Left lung (tissue), 10 donors: ENCODE measurements around the gene CMPK2. TPM values are rescaled to one million over a fixed set of nuclear protein-coding genes. Genes with fewer than 3 reads are reported as not detected.
A peak's percentile ranks its signal among the peaks of the same experiment; 100 is the strongest.
"Not testable (repeated sequence)": the region's sequence is repeated elsewhere in the genome, so short reads cannot be mapped to it uniquely, and the experiment has no call there.

Source experiments
- ATAC-seq: fragments of 200-7000 bp; cut with Tn5 transposase; one replicate; pipeline ENCODE4 v1.9.1; 2020; ENCODE audit warnings: moderate library complexity
- DNase-seq, 4 donors: peaks; one replicate each; pipeline ENCODE4 v3.0.0-alpha.2; 2013 to 2020
- H3K27ac ChIP-seq, 2 donors: fragments of 200-600 bp; sonication (generic) in 1 of 2; one replicate each; pipeline versions ENCODE4 v1.5.0 to v1.8.0; 2020 to 2021
- H3K27me3 ChIP-seq, 2 donors: fragments of 200-600 bp; sonication (generic) in 1 of 2; one replicate each; pipeline versions ENCODE4 v1.5.0 to v1.8.0; 2020 to 2021
- H3K36me3 ChIP-seq, 2 donors: fragments of 200-600 bp; sonication (generic) in 1 of 2; one replicate each; pipeline versions ENCODE4 v1.5.0 to v1.8.0; 2020 to 2021
- H3K4me1 ChIP-seq, 2 donors: fragments of 200-600 bp; one replicate each; pipeline ENCODE4 v1.8.0; 2021
- H3K4me3 ChIP-seq, 2 donors: fragments of 200-600 bp; sonication (generic) in 1 of 2; one replicate each; pipeline versions ENCODE4 v1.5.0 to v1.8.0; 2020 to 2021; ENCODE audit warnings: mild to moderate bottlenecking in 1 of 2
- H3K9me3 ChIP-seq, 2 donors: fragments of 200-600 bp; sonication (generic) in 1 of 2; one replicate each; pipeline versions ENCODE4 v1.5.0 to v1.8.0; 2020 to 2021
- CTCF ChIP-seq, 2 donors: fragments of 200-600 bp; sonication (generic) in 1 of 2; IDR thresholded peaks; one replicate each; pipeline versions ENCODE4 v1.5.0 to v1.8.0; 2021; ENCODE audit warnings: antibody characterized with exemption in 2 of 2
- intact Hi-C, 2 donors: fragments of 100-400 bp; cut with DNase I; formaldehyde crosslinking; loops; one replicate each; pipeline versions ENCODE4 v1.11.2 to v1.14.2; 2022
- polyA plus RNA-seq, 6 donors: library from polyadenylated mRNA; unstranded; fragments of 120-200 nt; gene quantifications; one replicate each; pipeline ENCODE4 v1.2.1, GENCODE V29; 2013; ENCODE audit not compliant: insufficient read length in 6 of 6
- total RNA-seq, 2 donors: library from RNA; stranded (reverse); fragmentation: NEBNext Ultra II Directional; extraction: Animal tissue kit (Norgen Biotek cat#: 25700); gene quantifications; one replicate each; pipeline ENCODE4 v1.2.1, GENCODE V29; 2021
- donor health status: DM: no; HTN: yes; CAD: no.
- donor health status: DM: no; HTN: no; CAD: no.

The CMPK2 gene
- total and polyA plus RNA-seq, 8 donors, result 3.6 to 20.2 (median 4.4) TPM

- DNase-seq, result peak in 1 of 4 donors; percentile 38
- TF ChIP-seq CTCF (IDR thresholded peaks at IDR 0.05), result no peak
These were observed 1.9 kb downstream of the CMPK2 start for GRCh38 chr2:6863792-6864191.

GRCh38 chr2:6860296-6860695 lies 5.4 kb downstream of the CMPK2 start:
- Histone ChIP-seq H3K4me1 (peaks cover 0 to 22% of the 10 kb centered on the region in 2 donors), H3K4me3 (no peak overlapping the region), H3K27me3 (no peaks in the 10 kb centered on the region), H3K9me3 (peaks cover 0 to 23% of the 10 kb centered on the region in 2 donors), H3K27ac (no peak overlapping the region), H3K36me3 (peaks cover 0 to 55% of the 10 kb centered on the region in 2 donors)
- TF ChIP-seq CTCF (IDR thresholded peaks at IDR 0.05), result no peak
- no peak for ATAC-seq
- intact Hi-C loops, result no loop called here
- no peak for DNase-seq

More at GRCh38 chr2:6863792-6864191, 1.9 kb downstream of the CMPK2 start:
- no peak for ATAC-seq
- intact Hi-C loops, result no loop called here
- peaks cover 0 to 46% of the 10 kb centered on the region in 2 donors for H3K36me3 ChIP-seq
- H3K27ac ChIP-seq, result peak overlapping the region in 1 of 2 donors; percentile 94
- H3K4me3 ChIP-seq, result peak overlapping the region in 1 of 2 donors; percentile 65
- H3K4me1 ChIP-seq, result peaks cover 0 to 32% of the 10 kb centered on the region in 2 donors
- H3K27me3 ChIP-seq, result no peaks in the 10 kb centered on the region
- H3K9me3 ChIP-seq, result peaks cover 0 to 17% of the 10 kb centered on the region in 2 donors

- H3K27me3 ChIP-seq, ATAC-seq, H3K4me3 ChIP-seq: not testable (repeated sequence)
These were observed 7.2 kb downstream of the CMPK2 start for GRCh38 chr2:6858466-6859027.

GRCh38 chr2:6856548-6856920 lies 9.2 kb downstream of the CMPK2 start:
- DNase-seq, result no peak
- H3K4me3 ChIP-seq, result no peak overlapping the region
- H3K27ac ChIP-seq, result peak overlapping the region in 1 of 2 donors; percentile 33
- peak; percentile 41 for ATAC-seq
- H3K36me3 ChIP-seq, result peaks cover 0 to 60% of the 10 kb centered on the region in 2 donors
- peaks cover 0 to 25% of the 10 kb centered on the region in 2 donors for H3K9me3 ChIP-seq
- no peaks in the 10 kb centered on the region for H3K27me3 ChIP-seq
- intact Hi-C loops, result no loop called here
- H3K4me1 ChIP-seq, result peaks cover 0 to 5% of the 10 kb centered on the region in 2 donors
- TF ChIP-seq CTCF (IDR thresholded peaks at IDR 0.05), result no peak

More at GRCh38 chr2:6858466-6859027, 7.2 kb downstream of the CMPK2 start:
- intact Hi-C loops, H3K27ac ChIP-seq, H3K4me1 ChIP-seq, DNase-seq: not testable (repeated sequence)
- peaks cover 0 to 23% of the 10 kb centered on the region in 2 donors for H3K9me3 ChIP-seq
- peaks cover 0 to 62% of the 10 kb centered on the region in 2 donors for H3K36me3 ChIP-seq

GRCh38 chr2:6855860-6856547 lies 9.7 kb downstream of the CMPK2 start:
- ATAC-seq, result peak; percentile 98
- H3K9me3 ChIP-seq, result peaks cover 0 to 28% of the 10 kb centered on the region in 2 donors
- peaks cover 0 to 60% of the 10 kb centered on the region in 2 donors for H3K36me3 ChIP-seq
- H3K4me3 ChIP-seq, result no peak overlapping the region
- H3K4me1 ChIP-seq, result peaks cover 0 to 5% of the 10 kb centered on the region in 2 donors
- no peaks in the 10 kb centered on the region for H3K27me3 ChIP-seq
- peak overlapping the region in 1 of 2 donors; percentile 33 for H3K27ac ChIP-seq
- TF ChIP-seq CTCF (IDR thresholded peaks at IDR 0.05), result no peak
- DNase-seq, result peak in 1 of 4 donors; percentile 57
- intact Hi-C loops, result no loop called here
